CD4-positive, alpha-beta T cell (primary cell): ENCODE measurements around the gene ANKRD16. TPM values are rescaled to one million over a fixed set of nuclear protein-coding genes. Genes with fewer than 3 reads are reported as not detected.

ENCODE experiments used
- ATAC-seq: fragments of 200-7000 bp; cut with Tn5 transposase; one replicate; pipeline ENCODE4 v1.10.0; 2022; ENCODE audit warnings: mild to moderate bottlenecking; ENCODE audit not compliant: poor library complexity
- CTCF ChIA-PET: fragments of 350-600 bp; sonication (Branson Sonifier 250); formaldehyde crosslinking; loops from one replicate; lab custom pipeline; 2021; ENCODE audit warnings: antibody characterized with exemption, inconsistent platforms; lab: Charles Lee
- POLR2A ChIA-PET: fragments of 350-600 bp; sonication (Branson Sonifier 250); formaldehyde crosslinking; loops from one replicate; lab custom pipeline; 2021; ENCODE audit warnings: antibody characterized with exemption, inconsistent platforms; lab: Charles Lee
- DNase-seq, 14 experiments: peaks; one replicate each; pipeline ENCODE4 v3.0.0-alpha.2; 2013 to 2020; ENCODE audit warnings: mixed read lengths in 2 of 14
- H3K27ac ChIP-seq, 2 donors: one replicate each; pipeline versions ENCODE4 v1.5.1 to v1.7.0; 2013; ENCODE audit warnings: low read length in 2 of 2, low read depth in 1 of 2, mild to moderate bottlenecking in 1 of 2
- H3K27me3 ChIP-seq, 2 experiments: 1 replicate in 1 of 2; 2 replicates in 1 of 2; pipeline versions ENCODE4 v1.6.1 to v1.7.0; 2013; ENCODE audit warnings: low read length in 2 of 2, control low read depth in 1 of 2, mild to moderate bottlenecking in 1 of 2, moderate library complexity in 1 of 2; ENCODE audit not compliant: insufficient read depth in 2 of 2, control insufficient read depth in 1 of 2
- H3K36me3 ChIP-seq: one replicate; pipeline ENCODE4 v1.6.1; 2013; ENCODE audit warnings: low read length, control low read depth; ENCODE audit not compliant: insufficient read depth
- H3K4me1 ChIP-seq: one replicate; pipeline ENCODE4 v1.6.1; 2013; ENCODE audit warnings: low read length, control low read depth; ENCODE audit not compliant: insufficient read depth
- H3K4me3 ChIP-seq: one replicate; pipeline ENCODE4 v1.5.1; 2013; ENCODE audit warnings: mild to moderate bottlenecking, low read length, moderate library complexity
- H3K9me3 ChIP-seq, 2 experiments: 1 replicate in 1 of 2; 2 replicates in 1 of 2; pipeline versions ENCODE4 v1.6.1 to v1.7.0; 2013; ENCODE audit warnings: low read length in 2 of 2, mild to moderate bottlenecking in 2 of 2, control low read depth in 1 of 2, moderate library complexity in 1 of 2; ENCODE audit not compliant: control insufficient read depth in 1 of 2, insufficient read depth in 1 of 2
- H3K27ac Mint-ChIP-seq: one replicate; pipeline ENCODE4 v1.8.0; 2020; ENCODE audit warnings: mixed read lengths
- H3K27me3 Mint-ChIP-seq: one replicate; pipeline ENCODE4 v1.8.0; 2021; ENCODE audit warnings: mixed read lengths
- H3K36me3 Mint-ChIP-seq: one replicate; pipeline ENCODE4 v1.8.0; 2021; ENCODE audit warnings: low read depth, mixed read lengths
- H3K4me1 Mint-ChIP-seq: one replicate; pipeline ENCODE4 v1.8.0; 2021; ENCODE audit warnings: low read depth, mixed read lengths
- H3K4me3 Mint-ChIP-seq: one replicate; pipeline ENCODE4 v1.8.0; 2020; ENCODE audit warnings: mild to moderate bottlenecking, mixed read lengths
- H3K9me3 Mint-ChIP-seq: one replicate; pipeline ENCODE4 v1.8.0; 2020; ENCODE audit warnings: mixed read lengths
- intact Hi-C, 2 experiments: fragments of 100-400 bp; cut with DNase I in 1 of 2; cut with micrococcal nuclease in 1 of 2; formaldehyde crosslinking; loops; one replicate each; pipeline versions ENCODE4 v1.15.1 to v1.9.0; 2023 to 2025; cut with DNase I, micrococcal nuclease
- total RNA-seq, 174 experiments: library from RNA in 2 of 174; stranded (reverse) in 2 of 174; gene quantifications; one replicate each; pipeline ENCODE4 v1.2.3 and lab custom pipeline; 2021 to 2026
- TF ChIP-seq, protein P1 (sequence below): fragments of 200-600 bp; IDR thresholded peaks from one replicate; pipeline ENCODE4 v1.8.0; 2022; ENCODE audit warnings: antibody characterized with exemption, mild to moderate bottlenecking

ANKRD16 gene
- total RNA-seq, 2 experiments from 2014 or later = 1.4 to 1.8 TPM

DNA sequence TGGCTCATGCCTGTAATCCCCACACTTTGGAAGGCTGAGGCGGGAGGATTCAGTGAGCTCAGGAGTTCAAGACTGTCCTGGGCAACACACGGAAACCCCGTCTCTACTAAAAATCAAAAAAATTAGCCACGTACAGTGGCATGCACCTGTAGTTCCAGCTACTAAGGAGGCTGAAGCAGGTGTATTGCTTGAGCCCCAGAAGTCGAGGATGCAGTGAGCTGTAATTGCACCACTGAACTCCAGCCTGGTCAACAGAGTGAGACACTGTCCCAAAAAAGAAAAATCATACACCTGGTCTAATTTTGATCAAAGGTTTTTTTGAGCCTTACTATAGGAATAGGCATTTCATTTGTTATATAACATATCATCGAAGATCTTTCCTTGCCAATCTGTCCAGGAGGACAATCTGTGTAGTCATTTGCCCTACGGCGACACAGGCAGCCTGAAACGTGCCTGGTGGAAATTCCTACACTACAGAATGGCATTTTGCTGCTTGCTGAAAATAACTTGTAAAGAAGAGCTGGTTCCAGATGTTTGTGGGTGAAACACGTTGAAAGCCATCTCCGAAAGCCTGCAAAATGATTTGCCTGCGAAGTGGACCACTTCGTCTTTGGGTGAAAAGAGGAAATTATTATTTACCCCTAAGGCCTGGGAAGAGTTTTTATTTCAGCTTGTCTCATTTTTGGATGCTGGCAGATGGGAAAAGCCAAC lies 45.2 kb downstream of the ANKRD16 start:
- intact Hi-C loops = no loop called here
- TF ChIP-seq, protein P1, sequence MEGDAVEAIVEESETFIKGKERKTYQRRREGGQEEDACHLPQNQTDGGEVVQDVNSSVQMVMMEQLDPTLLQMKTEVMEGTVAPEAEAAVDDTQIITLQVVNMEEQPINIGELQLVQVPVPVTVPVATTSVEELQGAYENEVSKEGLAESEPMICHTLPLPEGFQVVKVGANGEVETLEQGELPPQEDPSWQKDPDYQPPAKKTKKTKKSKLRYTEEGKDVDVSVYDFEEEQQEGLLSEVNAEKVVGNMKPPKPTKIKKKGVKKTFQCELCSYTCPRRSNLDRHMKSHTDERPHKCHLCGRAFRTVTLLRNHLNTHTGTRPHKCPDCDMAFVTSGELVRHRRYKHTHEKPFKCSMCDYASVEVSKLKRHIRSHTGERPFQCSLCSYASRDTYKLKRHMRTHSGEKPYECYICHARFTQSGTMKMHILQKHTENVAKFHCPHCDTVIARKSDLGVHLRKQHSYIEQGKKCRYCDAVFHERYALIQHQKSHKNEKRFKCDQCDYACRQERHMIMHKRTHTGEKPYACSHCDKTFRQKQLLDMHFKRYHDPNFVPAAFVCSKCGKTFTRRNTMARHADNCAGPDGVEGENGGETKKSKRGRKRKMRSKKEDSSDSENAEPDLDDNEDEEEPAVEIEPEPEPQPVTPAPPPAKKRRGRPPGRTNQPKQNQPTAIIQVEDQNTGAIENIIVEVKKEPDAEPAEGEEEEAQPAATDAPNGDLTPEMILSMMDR = no peak
- H3K27ac ChIP-seq = no peak overlapping the region
- Mint-ChIP-seq H3K4me1 (no peaks in the 10 kb centered on the region), H3K36me3 (no peaks in the 10 kb centered on the region), H3K27ac (no peak overlapping the region), H3K27me3 (no peaks in the 10 kb centered on the region), H3K9me3 (no peaks in the 10 kb centered on the region), H3K4me3 (no peak overlapping the region)
- no peak overlapping the region for H3K4me3 ChIP-seq
- ATAC-seq (no peak), DNase-seq (no peak)
- no peaks in the 10 kb centered on the region for H3K9me3 ChIP-seq
- POLR2A ChIA-PET = interaction anchor here (1.1 kb wide), 1 partner anchor 30 kb away, joined by 3 read pairs; no protein-coding TSS in a partner anchor
- peaks cover 0 to 2% of the 10 kb centered on the region in 2 experiments for H3K27me3 ChIP-seq
- no peaks in the 10 kb centered on the region for H3K36me3 ChIP-seq
- no peaks in the 10 kb centered on the region for H3K4me1 ChIP-seq
- CTCF ChIA-PET = interaction anchor here (0.5 to 0.7 kb wide), 2 partner anchors 29 to 40 kb away, joined by 3 read pairs; no protein-coding TSS in a partner anchor

DNA sequence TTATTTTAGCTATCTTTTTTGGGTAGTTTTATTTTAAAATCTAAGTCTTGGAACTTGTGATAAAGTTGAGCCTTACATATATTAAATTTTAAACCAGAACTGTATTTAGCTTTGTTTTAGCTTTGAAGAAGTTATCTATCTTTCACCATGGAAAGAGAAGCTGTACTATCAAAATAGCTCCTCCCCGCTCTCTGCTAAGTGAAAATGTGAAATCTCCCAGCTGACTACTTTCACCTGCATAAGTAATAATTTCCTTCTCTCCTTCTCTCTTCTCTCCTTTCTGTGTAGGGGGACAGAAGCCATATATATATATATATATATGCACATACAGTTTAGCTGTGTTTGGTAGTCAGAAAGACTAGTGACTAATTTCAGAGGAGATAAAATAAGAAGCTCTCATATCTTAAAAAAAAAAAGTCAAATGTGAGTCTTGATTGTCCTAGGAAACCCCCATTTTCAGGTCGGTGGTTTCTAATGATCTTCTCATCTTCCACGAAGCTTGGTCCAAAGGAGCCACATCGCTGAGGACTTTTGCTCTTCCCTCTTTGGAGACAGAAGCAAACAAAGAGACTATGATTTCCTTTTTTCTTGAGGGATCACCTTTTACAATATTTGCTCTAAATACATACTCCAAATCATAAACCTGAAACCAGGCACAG lies 45.9 kb downstream of the ANKRD16 start:
- ChIA-PET CTCF (interaction anchor here (0.5 kb wide), 1 partner anchor 41 kb away, joined by 3 read pairs; no protein-coding TSS in a partner anchor), POLR2A (interaction anchor here (1.1 kb wide), 1 partner anchor 30 kb away, joined by 3 read pairs; no protein-coding TSS in a partner anchor)
- TF ChIP-seq, protein P1 = no peak
- Mint-ChIP-seq H3K4me3 (no peak overlapping the region), H3K36me3 (no peaks in the 10 kb centered on the region), H3K9me3 (no peaks in the 10 kb centered on the region), H3K27ac (no peak overlapping the region), H3K27me3 (no peaks in the 10 kb centered on the region), H3K4me1 (no peaks in the 10 kb centered on the region)
- intact Hi-C loops = no loop called here
- ATAC-seq (no peak), DNase-seq (no peak)
- Histone ChIP-seq H3K36me3 (no peaks in the 10 kb centered on the region), H3K27ac (no peak overlapping the region), H3K4me1 (no peaks in the 10 kb centered on the region), H3K4me3 (no peak overlapping the region), H3K9me3 (no peaks in the 10 kb centered on the region), H3K27me3 (peaks cover 0 to 2% of the 10 kb centered on the region in 2 experiments)

DNA sequence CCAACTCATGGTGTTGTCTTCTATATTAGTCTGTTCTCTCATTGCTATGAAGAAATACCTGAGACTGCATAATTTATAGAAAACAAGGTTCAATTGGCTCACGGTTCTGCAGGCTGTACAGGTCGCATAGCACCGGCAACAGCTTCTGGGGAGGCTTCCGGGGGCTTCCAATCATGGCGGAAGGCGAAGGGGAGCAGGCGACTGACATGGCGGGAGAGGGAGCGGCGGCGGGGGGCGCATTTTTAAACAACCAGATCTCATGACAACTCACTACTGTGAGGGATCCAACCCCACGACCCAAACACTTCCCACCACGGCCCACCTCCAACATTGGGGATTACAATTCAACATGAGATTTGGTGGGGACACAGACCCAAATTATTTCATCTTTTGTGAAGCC lies 47.7 kb downstream of the ANKRD16 start:
- no peak for ATAC-seq
- Mint-ChIP-seq H3K27ac (no peak overlapping the region), H3K4me1 (no peaks in the 10 kb centered on the region), H3K27me3 (no peaks in the 10 kb centered on the region), H3K4me3 (no peak overlapping the region), H3K36me3 (no peaks in the 10 kb centered on the region), H3K9me3 (no peaks in the 10 kb centered on the region)
- Histone ChIP-seq H3K9me3 (no peaks in the 10 kb centered on the region), H3K4me1 (no peaks in the 10 kb centered on the region), H3K36me3 (no peaks in the 10 kb centered on the region), H3K4me3 (no peak overlapping the region), H3K27ac (no peak overlapping the region), H3K27me3 (peaks cover 0 to 2% of the 10 kb centered on the region in 2 experiments)
- TF ChIP-seq, protein P1 = no peak
- CTCF ChIA-PET = no interaction called here
- intact Hi-C loops = no loop called here
- POLR2A ChIA-PET = no interaction called here
- DNase-seq = no peak
